Measurements from ENCODE around the gene AGAP4.
"Not testable (repeated sequence)": the region's sequence is repeated elsewhere in the genome, so short reads cannot be mapped to it uniquely, and the experiment has no call there.

AGAP4 gene

GRCh38 chr10:45847400-45847799 lies at the start of gene AGAP4:
TSS of gene AGAP4 (minus strand) at chr10:45847500. CDS start at chr10:45847347, 153 bp downstream.
- DNase-seq: not testable (repeated sequence)

DNA sequence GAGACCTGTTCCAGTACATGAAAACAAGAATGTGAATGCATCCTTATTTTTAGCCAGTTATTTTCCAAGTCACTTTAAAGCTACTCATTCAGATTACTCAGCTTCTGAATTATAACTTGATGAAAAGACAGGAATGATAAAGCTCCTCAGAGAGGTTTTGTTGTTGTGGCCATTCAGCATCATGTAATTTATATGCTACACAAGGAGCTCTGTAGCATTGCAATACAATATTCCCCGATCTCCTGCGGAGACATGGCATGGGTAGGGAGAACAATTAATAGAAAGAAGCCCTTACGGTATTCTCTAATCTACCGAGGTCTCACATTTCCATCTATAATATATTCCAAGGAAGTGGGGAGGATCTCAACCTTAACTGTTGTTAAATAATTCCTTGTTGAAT lies 43.4 kb upstream of the AGAP4 start:
- DNase-seq: not testable (repeated sequence)

DNA sequence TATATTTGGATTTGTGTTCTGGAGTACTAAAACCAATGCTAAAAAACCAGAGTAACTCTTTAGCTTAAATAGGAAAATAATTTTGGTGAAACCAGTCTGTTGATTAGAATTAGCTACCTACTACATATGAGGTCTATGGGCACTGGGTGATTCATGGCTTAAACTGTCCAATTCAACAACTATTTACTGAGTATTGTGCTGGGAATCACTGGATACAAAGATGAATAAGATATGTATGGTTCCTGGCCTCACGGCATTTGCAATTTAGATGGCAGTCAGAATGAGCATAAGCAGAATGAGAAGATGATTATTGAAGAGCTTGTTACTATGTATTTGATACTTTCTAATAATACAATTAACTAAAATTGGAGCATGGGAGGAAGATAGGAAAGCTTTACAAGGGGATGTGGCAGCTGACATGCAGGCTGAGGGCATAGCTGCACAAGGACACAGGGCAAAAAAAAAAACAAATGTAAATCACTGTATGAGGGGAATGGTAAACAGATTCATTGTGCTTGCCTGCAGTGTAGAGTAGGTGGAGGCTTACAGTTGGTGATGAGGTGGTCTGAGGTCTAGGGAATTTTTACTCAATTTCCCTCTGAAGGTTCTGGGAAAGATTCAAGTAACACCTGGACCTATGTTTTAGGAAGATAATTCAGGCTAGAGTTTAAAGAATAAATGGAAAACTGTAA lies 42.4 kb upstream of the AGAP4 start:
- DNase-seq: not testable (repeated sequence)

- DNase-seq: not testable (repeated sequence)
Measured at GRCh38 chr10:45882880-45883279, 35.6 kb upstream of the AGAP4 start.

DNA sequence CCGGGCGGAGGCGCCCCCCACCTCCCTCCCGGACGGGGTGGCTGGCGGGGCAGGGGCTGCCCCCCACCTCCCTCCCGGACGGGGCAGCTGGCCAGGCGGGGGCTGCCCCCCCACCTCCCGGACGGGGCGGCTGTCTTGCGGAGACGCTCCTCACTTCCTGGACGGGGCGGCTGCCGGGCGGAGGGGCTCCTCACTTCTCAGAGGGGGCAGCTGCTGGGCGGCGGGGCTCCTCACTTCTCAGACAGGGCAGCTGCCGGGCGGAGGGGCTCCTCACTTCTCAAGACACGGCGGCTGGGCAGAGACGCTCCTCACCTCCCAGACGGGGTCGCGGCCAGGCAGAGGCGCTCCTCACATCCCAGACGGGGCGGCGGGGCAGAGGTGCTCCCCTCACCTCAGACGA lies 18.1 kb upstream of the AGAP4 start:
- not testable (repeated sequence) for DNase-seq

GRCh38 chr10:45864264-45864663 lies 17.0 kb upstream of the AGAP4 start:
- DNase-seq: not testable (repeated sequence)

- DNase-seq: not testable (repeated sequence)
Measured at GRCh38 chr10:45863632-45864031, 16.3 kb upstream of the AGAP4 start.

- DNase-seq: not testable (repeated sequence)
Measured at GRCh38 chr10:45857931-45858330, 10.6 kb upstream of the AGAP4 start.

- not testable (repeated sequence) for DNase-seq
Measured at GRCh38 chr10:45848467-45848866, 1.2 kb upstream of the AGAP4 start.

- DNase-seq: not testable (repeated sequence)
Measured at GRCh38 chr10:45822918-45823317, 24.4 kb downstream of the AGAP4 start.

DNA sequence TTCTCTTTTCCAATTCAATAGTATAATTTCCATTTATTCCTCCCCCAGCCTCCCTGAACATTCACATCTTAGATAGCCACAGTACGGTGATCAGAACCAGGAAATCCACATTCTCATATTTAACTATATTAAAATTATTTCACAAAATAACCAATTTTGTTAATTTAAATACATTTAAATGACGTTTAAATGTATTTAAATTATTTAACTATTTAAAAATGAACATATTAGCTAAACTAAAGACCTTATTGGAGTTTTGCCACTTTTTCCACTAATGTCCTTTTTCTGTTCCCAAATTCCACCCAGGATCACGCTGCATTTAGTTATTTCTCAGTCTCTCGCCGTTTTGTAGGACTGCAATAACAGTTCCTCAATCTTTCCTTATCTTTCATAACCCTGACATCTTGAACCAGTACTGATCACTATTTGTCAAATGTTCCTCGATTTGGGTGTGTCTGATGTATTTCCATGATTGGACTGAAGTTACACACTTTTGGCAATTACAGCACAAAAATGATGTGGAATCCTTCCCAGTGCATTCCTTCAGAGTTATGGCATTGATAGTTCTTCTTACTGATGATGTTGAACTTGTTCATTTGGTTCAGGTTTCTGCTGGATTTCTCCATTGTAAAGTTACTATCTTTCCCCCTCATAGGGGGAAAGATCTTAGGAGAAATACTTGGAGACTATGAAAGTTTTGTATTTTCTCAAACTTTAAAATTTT lies 27.0 kb downstream of the AGAP4 start:
- DNase-seq: not testable (repeated sequence)

GRCh38 chr10:45819552-45819951 lies 27.7 kb downstream of the AGAP4 start:
- DNase-seq: no peak

DNA sequence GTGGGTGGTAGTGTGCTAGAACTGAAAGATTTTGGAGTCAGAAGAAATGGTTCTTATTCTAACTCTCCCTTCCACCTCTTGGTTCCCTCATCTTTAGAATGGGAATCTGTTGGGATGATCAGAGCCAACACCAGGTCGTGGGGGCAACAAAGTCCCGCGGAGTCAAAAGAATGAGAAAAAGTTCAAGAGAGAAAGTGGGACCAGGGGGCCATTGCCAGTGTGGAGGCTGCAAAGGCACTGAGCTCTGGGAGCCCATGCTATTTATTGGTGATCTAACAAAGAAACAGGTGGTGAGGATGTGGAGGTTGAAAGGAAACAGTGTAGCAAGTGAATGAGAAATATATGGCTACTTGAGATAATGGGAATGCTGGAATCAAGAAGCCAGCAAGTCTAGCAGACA lies 29.4 kb downstream of the AGAP4 start:
- no peak for DNase-seq

DNA sequence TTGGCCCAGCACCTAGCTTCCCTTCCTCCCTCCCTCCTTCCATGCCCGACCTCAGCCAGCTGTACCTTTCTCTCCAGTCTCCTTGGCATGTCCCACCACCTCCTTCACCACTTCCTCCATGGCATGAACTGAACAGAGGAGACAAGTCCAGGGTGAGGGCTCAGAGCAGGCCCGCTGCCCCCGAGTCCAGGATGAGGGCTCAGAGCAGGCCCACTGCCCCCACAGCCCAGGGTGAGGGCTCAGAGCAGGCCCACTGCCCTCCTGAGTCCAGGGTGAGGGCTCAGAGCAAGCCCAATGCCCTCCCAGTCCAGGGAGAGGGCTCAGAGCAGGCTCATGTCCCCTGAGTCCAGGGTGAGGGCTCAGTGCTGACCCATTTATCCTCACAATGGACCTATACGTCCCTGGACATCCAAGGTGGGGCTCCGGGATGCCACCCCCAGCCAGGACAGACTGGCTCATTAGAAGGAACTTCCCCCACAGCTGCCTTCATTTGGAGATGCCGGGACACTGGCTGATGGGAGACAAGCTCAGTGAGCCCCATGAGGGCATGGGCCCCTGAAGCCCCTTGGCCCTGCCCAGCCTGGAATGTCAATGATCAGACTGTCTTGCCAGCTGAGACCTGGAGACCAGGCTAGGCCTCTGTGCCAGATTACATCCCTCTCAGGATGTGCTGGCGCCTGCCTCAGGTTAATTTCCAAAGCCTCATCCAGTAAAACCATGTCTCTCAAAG lies 30.0 kb downstream of the AGAP4 start:
- no peak for DNase-seq

- not testable (repeated sequence) for DNase-seq
Measured at GRCh38 chr10:45814146-45814545, 33.2 kb downstream of the AGAP4 start.

- not testable (repeated sequence) for DNase-seq
Measured at GRCh38 chr10:45812959-45813358, 34.3 kb downstream of the AGAP4 start.

- DNase-seq: no peak
Measured at GRCh38 chr10:45811075-45811474, 36.2 kb downstream of the AGAP4 start.

DNA sequence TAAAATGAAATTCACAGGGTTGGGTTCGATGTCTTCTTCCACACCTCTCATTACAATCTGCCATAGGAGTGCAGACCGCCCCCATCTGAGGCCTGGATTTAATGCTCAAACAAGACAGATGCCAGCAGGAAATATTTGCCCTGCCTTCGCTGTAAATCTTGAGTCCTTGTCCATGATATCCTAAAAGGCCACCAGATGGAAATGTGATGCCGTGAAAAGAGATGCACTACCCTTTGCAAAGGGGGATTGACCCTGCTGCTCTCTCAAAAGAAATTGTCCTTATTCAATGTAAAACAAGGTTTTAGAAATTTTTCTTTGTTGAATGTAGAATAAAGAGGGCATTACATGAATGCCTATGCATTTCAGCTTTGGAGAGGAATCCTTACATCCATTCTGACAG lies 37.5 kb downstream of the AGAP4 start:
- DNase-seq: peak; percentile 12

GRCh38 chr10:45804996-45805395 lies 42.3 kb downstream of the AGAP4 start:
- not testable (repeated sequence) for DNase-seq

DNA sequence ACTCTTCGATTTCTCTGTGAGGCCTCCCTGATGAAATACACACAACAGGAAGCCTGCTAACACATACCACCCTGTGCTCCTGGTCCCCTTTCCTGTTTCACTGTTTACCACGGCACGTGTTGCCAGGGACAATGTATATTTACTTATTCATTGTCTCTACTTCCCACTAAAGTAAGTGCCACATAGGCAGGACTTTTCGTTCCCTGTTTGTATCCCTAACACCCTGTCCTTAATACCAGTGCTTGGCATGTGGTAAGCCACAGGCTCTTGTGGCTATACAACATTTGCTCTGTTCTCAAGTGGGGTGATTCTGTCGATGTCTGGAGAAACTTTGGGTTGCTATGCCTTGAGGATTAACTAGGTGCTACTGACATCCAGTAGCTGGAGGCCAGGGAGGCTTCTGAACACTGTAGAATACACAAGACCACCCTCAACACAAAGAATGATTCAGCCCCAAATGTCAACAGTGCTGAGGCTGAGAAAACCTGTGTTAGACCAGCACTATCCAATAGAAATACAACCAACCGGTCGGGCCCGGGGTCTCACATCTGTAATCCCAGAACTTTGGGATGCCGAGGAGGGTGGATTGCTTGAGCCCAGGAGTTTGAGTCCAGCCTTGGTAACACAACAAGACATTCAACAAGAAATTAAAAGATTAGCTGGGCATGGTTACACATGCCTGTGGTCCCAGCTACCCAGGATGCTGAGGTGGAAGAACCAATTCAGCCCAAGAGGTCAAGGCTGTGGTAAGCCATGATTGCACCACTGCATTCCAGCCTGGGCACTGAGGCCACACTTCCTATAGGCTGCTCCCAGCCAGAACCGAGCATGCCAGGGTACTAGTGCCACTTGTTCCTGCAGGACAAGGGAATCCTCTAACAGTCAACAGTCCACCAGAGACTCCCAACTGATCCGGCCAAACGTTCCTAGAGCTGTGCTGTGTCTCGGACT lies 44.0 kb downstream of the AGAP4 start:
- DNase-seq: peak; percentile 4

DNA sequence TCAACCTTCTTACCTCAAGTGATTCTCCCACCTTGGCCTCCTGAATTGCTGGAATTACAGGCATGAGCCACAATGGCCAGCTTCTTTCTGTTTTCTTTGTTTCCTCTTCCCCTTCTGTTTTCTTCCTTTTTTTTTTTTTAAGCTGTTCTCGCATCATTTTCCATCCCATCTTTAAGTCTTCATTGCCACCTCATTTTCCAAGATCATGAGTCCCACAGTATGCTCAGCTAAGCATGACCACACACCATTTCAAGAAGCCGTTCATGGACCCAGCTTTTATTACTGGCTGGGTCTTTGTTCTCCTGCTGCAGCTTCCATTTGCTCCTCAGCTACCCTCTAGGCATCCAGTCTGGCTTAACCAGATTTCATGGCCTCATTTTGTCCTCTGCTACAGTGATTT lies 52.5 kb downstream of the AGAP4 start:
- not testable (repeated sequence) for DNase-seq

DNA sequence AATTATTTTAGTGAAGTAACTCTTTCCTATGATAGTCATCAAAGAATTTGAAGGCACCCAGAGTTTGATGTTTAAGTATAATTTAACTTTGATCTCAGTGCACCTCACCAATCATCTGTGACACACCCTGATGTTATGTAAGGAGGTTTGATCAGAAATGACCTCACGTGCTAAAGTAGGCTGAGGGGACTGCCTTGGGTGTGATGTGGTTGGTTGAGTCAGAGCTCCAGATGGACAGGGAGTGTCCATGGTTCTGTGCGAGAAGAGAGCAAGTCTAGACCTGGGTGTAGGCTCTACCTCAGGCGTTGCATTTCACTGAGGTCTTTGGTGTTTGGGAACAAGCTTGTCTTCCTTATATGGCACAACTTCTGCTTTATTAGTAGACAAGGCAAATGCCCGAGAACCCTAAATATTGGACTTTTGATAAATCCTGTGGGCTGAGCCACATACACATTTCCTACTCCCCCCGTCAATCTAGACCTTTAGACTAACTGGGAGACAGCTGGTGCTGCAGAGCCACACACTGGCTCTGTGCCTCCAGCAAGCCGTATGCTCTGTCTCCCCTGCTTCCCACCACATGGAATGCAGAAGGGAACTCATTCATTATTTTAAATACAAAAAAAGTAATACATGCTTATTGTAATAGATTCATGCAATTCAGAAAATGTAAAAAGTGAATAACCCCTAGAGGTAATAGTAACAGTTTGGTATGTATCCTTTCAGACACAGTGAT lies 56.4 kb downstream of the AGAP4 start:
- not testable (repeated sequence) for DNase-seq

All from CD4-positive, alpha-beta T cell treated with Interleukin-10 for 1 hour (primary cell).